Measurements from ENCODE around the gene DNLZ. TPM values are rescaled to one million over a fixed set of nuclear protein-coding genes. Genes with fewer than 3 reads are reported as not detected.

Gene DNLZ
- total RNA-seq, 1 donor from 2014 or later, result 34.1 TPM

- no peak for DNase-seq (ENCODE audit: low spot score)
- intact Hi-C loops (cut with DNase I), result no loop called here
These were observed 16.3 kb upstream of the DNLZ start for GRCh38 chr9:136379891-136380290.

GRCh38 chr9:136379401-136379800 lies 15.9 kb upstream of the DNLZ start:
- intact Hi-C loops (cut with DNase I), result no loop called here
- no peak for DNase-seq (ENCODE audit: low spot score)

- intact Hi-C loops (cut with DNase I), result no loop called here
- DNase-seq (ENCODE audit: low spot score), result no peak
These were observed 15.4 kb upstream of the DNLZ start for GRCh38 chr9:136379003-136379287.

- DNase-seq (ENCODE audit: low spot score), result no peak
- intact Hi-C loops (cut with DNase I), result no loop called here
These were observed 14.8 kb upstream of the DNLZ start for GRCh38 chr9:136378170-136379002.

- no peak for DNase-seq (ENCODE audit: low spot score)
- intact Hi-C loops (cut with DNase I), result no loop called here
These were observed 14.0 kb upstream of the DNLZ start for GRCh38 chr9:136377341-136378169.

- DNase-seq (ENCODE audit: low spot score), result no peak
- intact Hi-C loops (cut with DNase I), result no loop called here
These were observed 12.9 kb upstream of the DNLZ start for GRCh38 chr9:136376457-136376856.

GRCh38 chr9:136375096-136375495 lies 11.6 kb upstream of the DNLZ start:
- DNase-seq (ENCODE audit: low spot score), result no peak
- intact Hi-C loops (cut with DNase I), result no loop called here

- intact Hi-C loops (cut with DNase I), result no loop called here
- DNase-seq (ENCODE audit: low spot score), result no peak
These were observed 10.6 kb upstream of the DNLZ start for GRCh38 chr9:136374183-136374575.

- intact Hi-C loops (cut with DNase I), result no loop called here
- DNase-seq (ENCODE audit: low spot score), result no peak
These were observed 10.0 kb upstream of the DNLZ start, which contains the start of gene CARD9 for GRCh38 chr9:136373300-136374182. CARD9 (minus strand) TSS chr9:136373669; CDS start chr9:136372078, 1,591 bp downstream.

- intact Hi-C loops (cut with DNase I), result no loop called here
- DNase-seq (ENCODE audit: low spot score), result no peak
These were observed 9.2 kb upstream of the DNLZ start for GRCh38 chr9:136372561-136373299.

- intact Hi-C loops (cut with DNase I), result no loop called here
- no peak for DNase-seq (ENCODE audit: low spot score)
These were observed 8.5 kb upstream of the DNLZ start for GRCh38 chr9:136372006-136372405.

- no peak for DNase-seq (ENCODE audit: low spot score)
- intact Hi-C loops (cut with DNase I), result no loop called here
These were observed 8.0 kb upstream of the DNLZ start for GRCh38 chr9:136371533-136371880.

- no peak for DNase-seq (ENCODE audit: low spot score)
- intact Hi-C loops (cut with DNase I), result no loop called here
These were observed 7.4 kb upstream of the DNLZ start for GRCh38 chr9:136370687-136371532.

GRCh38 chr9:136370037-136370436 lies 6.5 kb upstream of the DNLZ start:
- intact Hi-C loops (cut with DNase I), result no loop called here
- no peak for DNase-seq (ENCODE audit: low spot score)

- intact Hi-C loops (cut with DNase I), result no loop called here
- DNase-seq (ENCODE audit: low spot score), result no peak
These were observed 4.6 kb upstream of the DNLZ start for GRCh38 chr9:136368190-136368589.

- no peak for DNase-seq (ENCODE audit: low spot score)
- intact Hi-C loops (cut with DNase I), result no loop called here
These were observed 4.0 kb upstream of the DNLZ start for GRCh38 chr9:136367296-136368145.

GRCh38 chr9:136366826-136367225 lies 3.3 kb upstream of the DNLZ start:
- intact Hi-C loops (cut with DNase I), result no loop called here
- no peak for DNase-seq (ENCODE audit: low spot score)

GRCh38 chr9:136365775-136366222 lies 2.3 kb upstream of the DNLZ start:
- intact Hi-C loops (cut with DNase I), result no loop called here
- no peak for DNase-seq (ENCODE audit: low spot score)
